CD4-positive, alpha-beta T cell treated with Interleukin-17A for 1 hour (primary cell): ENCODE data around the gene DIP2C.
A peak's percentile ranks its signal among the peaks of the same experiment; 100 is the strongest.

Experiments used
- DNase-seq: peaks from one replicate; pipeline ENCODE4 v3.0.0-alpha.2; 2020

The DIP2C gene

GRCh38 chr10:510415-510881 is 179.0 kb downstream of the DIP2C start:
- no peak for DNase-seq

- DNase-seq, result no peak
Observed at GRCh38 chr10:509361-510102, 179.9 kb downstream of the DIP2C start.

- no peak for DNase-seq
Observed at GRCh38 chr10:508726-509125, 180.7 kb downstream of the DIP2C start.

- no peak for DNase-seq
Observed at GRCh38 chr10:507908-508444, 181.5 kb downstream of the DIP2C start.

- no peak for DNase-seq
Observed at GRCh38 chr10:507355-507699, 182.1 kb downstream of the DIP2C start.

GRCh38 chr10:506451-507354 is 182.8 kb downstream of the DIP2C start:
- DNase-seq, result no peak

- DNase-seq, result no peak
Observed at GRCh38 chr10:505419-505818, 184.0 kb downstream of the DIP2C start.

GRCh38 chr10:504806-505205 is 184.7 kb downstream of the DIP2C start:
- no peak for DNase-seq

- DNase-seq, result no peak
Observed at GRCh38 chr10:504121-504611, 185.3 kb downstream of the DIP2C start.

- DNase-seq, result no peak
Observed at GRCh38 chr10:501596-501995, 187.9 kb downstream of the DIP2C start.

- DNase-seq, result peak; percentile 1
Observed at GRCh38 chr10:500876-501275, 188.6 kb downstream of the DIP2C start.

GRCh38 chr10:499991-500390 is 189.5 kb downstream of the DIP2C start:
- DNase-seq, result no peak

GRCh38 chr10:498760-499435 is 190.6 kb downstream of the DIP2C start:
- no peak for DNase-seq

GRCh38 chr10:497898-498451 is 191.5 kb downstream of the DIP2C start:
- no peak for DNase-seq

GRCh38 chr10:497289-497688 is 192.2 kb downstream of the DIP2C start:
- DNase-seq, result no peak

- DNase-seq, result no peak
Observed at GRCh38 chr10:494556-494955, 194.9 kb downstream of the DIP2C start.

- DNase-seq, result no peak
Observed at GRCh38 chr10:494149-494542, 195.3 kb downstream of the DIP2C start.

GRCh38 chr10:493391-494148 is 195.9 kb downstream of the DIP2C start:
- DNase-seq, result no peak

GRCh38 chr10:492836-493235 is 196.6 kb downstream of the DIP2C start:
- DNase-seq, result no peak

- DNase-seq, result no peak
Observed at GRCh38 chr10:491667-492424, 197.6 kb downstream of the DIP2C start.

GRCh38 chr10:490891-491571 is 198.4 kb downstream of the DIP2C start:
- DNase-seq, result no peak
